ENCODE data around the gene TTC6. TPM values are rescaled to one million over a fixed set of nuclear protein-coding genes. Genes with fewer than 3 reads are reported as not detected.

The TTC6 gene
- polyA plus RNA-seq, 2 of the 4 experiments (the other 2 are of a cell fraction): 0.41 to 1.7 TPM

- CTCF ChIA-PET: no interaction called here
- FAIRE-seq: no peak
- H3K4me3 ChIP-seq: no peak overlapping the region
- no peak for TF ChIP-seq MAZ (IDR thresholded peaks at IDR 0.05; ENCODE audit: borderline replicate concordance, low read depth, low read length)
- no peak for TF ChIP-seq E2F6 (IDR thresholded peaks at IDR 0.05; ENCODE audit: borderline replicate concordance, low read depth)
- TF ChIP-seq EP300 (IDR thresholded peaks at IDR 0.05): no peak
- TF ChIP-seq BHLHE40 (IDR thresholded peaks at IDR 0.05; ENCODE audit: low read depth, low read length): no peak
- TF ChIP-seq NPAS2 (CRISPR knock-in tag; IDR thresholded peaks at IDR 0.05; ENCODE audit: borderline replicate concordance): no peak
- no peak for TF ChIP-seq POLR2AphosphoS2 (conservative IDR thresholded peaks at IDR 0.05; ENCODE audit: low read length)
- no peak for TF ChIP-seq HOXB13 (CRISPR knock-in tag; IDR thresholded peaks at IDR 0.05; ENCODE audit: low read depth)
- TF ChIP-seq NR3C1 (IDR thresholded peaks at IDR 0.05): no peak
- TF ChIP-seq REST (IDR thresholded peaks at IDR 0.05): no peak
- TF ChIP-seq CHD2 (IDR thresholded peaks at IDR 0.05; ENCODE audit: low read length, partially characterized antibody): no peak
- TF ChIP-seq FOSL2 (IDR thresholded peaks at IDR 0.05): no peak
- no peak for TF ChIP-seq FOSL2 (CRISPR knock-in tag; IDR thresholded peaks at IDR 0.05)
- no peak for TF ChIP-seq TP53 (CRISPR knock-in tag; IDR thresholded peaks at IDR 0.05)
- TF ChIP-seq KDM5A (IDR thresholded peaks at IDR 0.05): no peak
- TF ChIP-seq ATOH8 (CRISPR knock-in tag; IDR thresholded peaks at IDR 0.05; ENCODE audit: low read depth): no peak
- POLR2A ChIA-PET: no interaction called here
- H3K9me3 ChIP-seq: no peaks in the 10 kb centered on the region
- DNase-seq (ENCODE audit: low read depth in 1 of 2, low spot score in 1 of 2): no peak
- WGBS (ENCODE audit: missing lambda C conversion rate): 57% methylated on average over 9 of the region's 9 CpGs
- no peak overlapping the region for H3K27ac ChIP-seq
- no peak overlapping the region for H3K4me2 ChIP-seq
- H3K4me1 ChIP-seq: 0 out of 3 replicates have a peak, but pooled peaks cover 5% of the 10 kb centered on the region
- no peak for ATAC-seq
Observed at GRCh38 chr14:37625597-37626595, 30.5 kb downstream of the TTC6 start.

- no peak overlapping the region for H3K4me2 ChIP-seq
- no peak for FAIRE-seq
- no peak for ATAC-seq
- H3K4me3 ChIP-seq: no peak overlapping the region
- TF ChIP-seq NR3C1 (IDR thresholded peaks at IDR 0.05): no peak
- TF ChIP-seq GATA3 (IDR thresholded peaks at IDR 0.05; ENCODE audit: borderline replicate concordance): no peak
- no peak for TF ChIP-seq BHLHE40 (IDR thresholded peaks at IDR 0.05; ENCODE audit: low read depth, low read length)
- no peak for TF ChIP-seq SREBF2 (IDR thresholded peaks at IDR 0.05)
- TF ChIP-seq JUNB (IDR thresholded peaks at IDR 0.05): no peak
- no peak for TF ChIP-seq NFE2L2 (conservative IDR thresholded peaks at IDR 0.05; ENCODE audit: low read length)
- TF ChIP-seq HOXB13 (CRISPR knock-in tag; IDR thresholded peaks at IDR 0.05; ENCODE audit: low read depth): no peak
- TF ChIP-seq CBX2 (IDR thresholded peaks at IDR 0.05; ENCODE audit: borderline replicate concordance, low read depth): no peak
- TF ChIP-seq MAZ (IDR thresholded peaks at IDR 0.05; ENCODE audit: borderline replicate concordance, low read depth, low read length): no peak
- TF ChIP-seq POLR2A (IDR thresholded peaks at IDR 0.05; ENCODE audit: low read length): no peak
- TF ChIP-seq HES2 (IDR thresholded peaks at IDR 0.05): no peak
- TF ChIP-seq CHD2 (IDR thresholded peaks at IDR 0.05; ENCODE audit: low read length, partially characterized antibody): no peak
- no peak for TF ChIP-seq RNF2 (IDR thresholded peaks at IDR 0.05; ENCODE audit: borderline replicate concordance, low read depth)
- no peak for TF ChIP-seq ATOH8 (CRISPR knock-in tag; IDR thresholded peaks at IDR 0.05; ENCODE audit: low read depth)
- no peak for TF ChIP-seq PBX3 (IDR thresholded peaks at IDR 0.05)
- no peak for TF ChIP-seq ELK1 (IDR thresholded peaks at IDR 0.05; ENCODE audit: low read depth, low read length)
- POLR2A ChIA-PET: no interaction called here
- H3K27ac ChIP-seq: no peak overlapping the region
- 82% methylated on average over 4 of the region's 4 CpGs for WGBS (ENCODE audit: missing lambda C conversion rate)
- DNase-seq (ENCODE audit: low read depth in 1 of 2, low spot score in 1 of 2): no peak
- H3K4me1 ChIP-seq: no peaks in the 10 kb centered on the region; the same call in 2 of the 3 replicates
- H3K9me3 ChIP-seq: no peaks in the 10 kb centered on the region
- CTCF ChIA-PET: no interaction called here
Observed at GRCh38 chr14:37637341-37637740, 41.9 kb downstream of the TTC6 start.
